HepG2 (cell line): Measurements from ENCODE around the gene SNX15. TPM values are rescaled to one million over a fixed set of nuclear protein-coding genes. Genes with fewer than 3 reads are reported as not detected.

Source experiments
- ATF4 ChIP-seq, 2 experiments: fragments of 450-650 bp in 1 of 2; sonication (generic) in 1 of 2; formaldehyde crosslinking; IDR thresholded peaks; 2 replicates each; pipeline versions ENCODE4 v1.5.0 to v1.8.0; 2020 to 2022; ENCODE audit warnings: mild to moderate bottlenecking in 1 of 2, missing genetic modification reagents in 1 of 2
- ATF7 ChIP-seq, 2 experiments: fragments of 450-650 bp in 1 of 2; sonication (generic) in 1 of 2; formaldehyde crosslinking in 1 of 2; IDR thresholded peaks; 2 replicates each; pipeline versions ENCODE4 v1.4.0 to v1.6.1; 2016 to 2020; ENCODE audit warnings: antibody characterized with exemption in 1 of 2, mild to moderate bottlenecking in 1 of 2, missing genetic modification reagents in 1 of 2
- CBX2 ChIP-seq, 2 experiments: fragments of 200-600 bp in 1 of 2; sonication (generic); formaldehyde crosslinking in 1 of 2; IDR thresholded peaks; 2 replicates each; pipeline versions ENCODE4 v1.7.0 to v1.8.1; 2018 to 2022; ENCODE audit warnings: low read depth in 2 of 2, low read length in 1 of 2, mild to moderate bottlenecking in 1 of 2, missing genetic modification reagents in 1 of 2
- ELF4 ChIP-seq: sonication (generic); formaldehyde crosslinking; IDR thresholded peaks from 2 replicates; pipeline ENCODE4 v1.5.0; 2020; ENCODE audit warnings: missing genetic modification reagents, mild to moderate bottlenecking, moderate library complexity, borderline replicate concordance
- FOXJ3 ChIP-seq: sonication (generic); formaldehyde crosslinking; IDR thresholded peaks from 2 replicates; pipeline ENCODE4 v1.4.0; 2020; ENCODE audit warnings: missing genetic modification reagents, mild to moderate bottlenecking, borderline replicate concordance
- GABPA ChIP-seq, 2 experiments: IDR thresholded peaks; 2 replicates each; pipeline ENCODE4 v1.6.1; 2011 to 2016; ENCODE audit warnings: low read depth in 2 of 2, low read length in 1 of 2, missing biosample characterization in 1 of 2, missing genetic modification characterization in 1 of 2
- GATAD2A ChIP-seq: IDR thresholded peaks from 2 replicates; pipeline ENCODE4 v1.6.1; 2016
- HBP1 ChIP-seq: IDR thresholded peaks from 2 replicates; pipeline ENCODE4 v1.6.1; 2016; ENCODE audit warnings: low read depth, control low read depth
- JDP2 ChIP-seq: sonication (generic); formaldehyde crosslinking; IDR thresholded peaks from 2 replicates; pipeline ENCODE4 v1.8.1; 2022; ENCODE audit warnings: missing genetic modification reagents, borderline replicate concordance
- KDM6A ChIP-seq: IDR thresholded peaks from 2 replicates; pipeline ENCODE4 v1.6.1; 2016; ENCODE audit warnings: low read depth
- NFE2L1 ChIP-seq: sonication (generic); formaldehyde crosslinking; IDR thresholded peaks from 2 replicates; pipeline ENCODE4 v1.4.0; 2020; ENCODE audit warnings: missing genetic modification reagents, mild to moderate bottlenecking, borderline replicate concordance
- NFYB ChIP-seq: sonication (generic); formaldehyde crosslinking; IDR thresholded peaks from 2 replicates; pipeline ENCODE4 v1.4.0; 2020; ENCODE audit warnings: missing genetic modification reagents
- NR2F2 ChIP-seq: IDR thresholded peaks from 2 replicates; pipeline ENCODE4 v1.6.1; 2012; ENCODE audit warnings: low read depth, inconsistent platforms, borderline replicate concordance
- PCBP1 ChIP-seq: fragments of 200-400 bp; formaldehyde crosslinking; IDR thresholded peaks from 2 replicates; pipeline ENCODE4 v1.6.1; 2017; ENCODE audit warnings: mild to moderate bottlenecking, low read depth, low read length, borderline replicate concordance
- RFX1 ChIP-seq: fragments of 450-650 bp; IDR thresholded peaks from 2 replicates; pipeline ENCODE4 v1.6.1; 2017
- WIZ ChIP-seq: sonication (generic); formaldehyde crosslinking; IDR thresholded peaks from 2 replicates; pipeline ENCODE4 v1.5.1; 2020; ENCODE audit warnings: mild to moderate bottlenecking, missing genetic modification reagents
- ZBTB39 ChIP-seq: sonication (generic); formaldehyde crosslinking; IDR thresholded peaks from 2 replicates; pipeline ENCODE4 v1.5.0; 2020; ENCODE audit warnings: missing genetic modification reagents
- ZMYM3 ChIP-seq: sonication (generic); formaldehyde crosslinking; IDR thresholded peaks from 2 replicates; pipeline ENCODE4 v1.5.1; 2020; ENCODE audit warnings: mild to moderate bottlenecking, missing genetic modification reagents
- ZNF350 ChIP-seq: sonication (generic); formaldehyde crosslinking; IDR thresholded peaks from 2 replicates; pipeline ENCODE4 v1.4.0; 2020; ENCODE audit warnings: mild to moderate bottlenecking, low read depth, missing genetic modification reagents, borderline replicate concordance
- ZNF572 ChIP-seq: sonication (generic); formaldehyde crosslinking; IDR thresholded peaks from 2 replicates; pipeline ENCODE4 v1.5.1; 2020; ENCODE audit warnings: mild to moderate bottlenecking, missing genetic modification reagents
- polyA plus RNA-seq, 8 experiments: library from polyadenylated mRNA; depleted of rRNA in 3 of 8; stranded (reverse) in 7 of 8; unstranded in 1 of 8; fragments of >200 nt; fragmentation: Illumina TruSeq in 4 of 8; extraction: Trizol in 4 of 8; gene quantifications; 2 replicates each; pipeline versions ENCODE4 v1.2.1 to v1.2.3, GENCODE V29; 2011 to 2016; ENCODE audit warnings: low read depth in 4 of 8, missing spikeins in 1 of 8, mixed read lengths in 1 of 8; ENCODE audit not compliant: insufficient read depth in 1 of 8
- total RNA-seq, 5 experiments: library from RNA; depleted of rRNA; stranded (reverse); fragments of >200 nt; fragmentation: Illumina TruSeq; extraction: Trizol; gene quantifications; 2 replicates each; pipeline ENCODE4 v1.2.3, GENCODE V29; 2016; ENCODE audit warnings: low read depth in 1 of 5
- TF ChIP-seq, protein P1 (sequence below), 2 experiments: IDR thresholded peaks; 2 replicates each; pipeline ENCODE4 v1.6.1; 2011 to 2012; ENCODE audit warnings: low read length in 2 of 2, borderline replicate concordance in 1 of 2, low read depth in 1 of 2, mild to moderate bottlenecking in 1 of 2, moderate library complexity in 1 of 2

Gene SNX15
- total and polyA plus RNA-seq, 2 of the 13 experiments (the other 11 are each of a cell fraction or from before 2014, with no cell fraction given): 19.1 to 22.6 TPM

DNA sequence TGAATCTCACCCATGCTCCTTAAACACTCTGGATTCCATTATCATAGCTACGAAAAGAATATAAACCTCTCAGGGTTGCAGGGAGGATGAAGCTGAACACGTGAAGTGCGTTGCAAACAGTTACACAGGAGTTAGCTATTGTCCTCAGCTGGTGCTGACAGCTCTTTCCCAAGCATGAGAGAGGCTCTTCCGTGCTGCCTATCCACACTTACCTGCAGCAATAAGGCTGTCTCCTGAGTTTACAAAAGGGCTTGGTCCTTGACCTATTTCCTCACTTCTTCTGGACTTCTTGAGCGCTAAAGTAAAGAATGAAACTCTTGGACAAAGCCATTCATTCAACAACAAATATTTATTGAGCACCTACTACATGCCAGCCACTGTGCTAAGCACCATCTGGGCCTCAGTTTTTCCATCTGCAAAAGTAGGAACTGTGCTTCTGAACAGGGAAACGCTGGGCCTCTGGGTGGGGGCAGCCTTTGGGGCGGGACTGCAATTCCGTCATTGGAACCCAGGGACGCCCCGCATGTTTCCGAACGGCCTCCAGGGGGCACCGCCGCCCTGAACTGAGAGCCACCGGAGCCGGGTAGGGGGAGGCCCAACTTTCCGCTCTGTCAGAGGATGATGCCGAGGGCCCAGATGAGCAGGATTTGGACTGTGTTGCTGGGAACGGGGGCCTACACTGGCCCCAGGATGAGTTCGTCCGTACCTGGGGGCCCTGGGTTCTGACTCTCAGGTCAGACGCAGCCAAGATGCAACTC is 13.9 kb upstream of the SNX15 start (continued):
- TF ChIP-seq ZNF350 (CRISPR knock-in tag): peak; percentile 49; the same call in 1 of the 2 replicates
- no peak for TF ChIP-seq ATF7 (IDR thresholded peaks at IDR 0.05)
- peak; percentile 14; the same call in 1 of the 2 replicates for TF ChIP-seq ATF7 (CRISPR knock-in tag; IDR thresholded peaks at IDR 0.05)
- TF ChIP-seq FOXJ3 (CRISPR knock-in tag): no peak
- TF ChIP-seq NFYB: no peak
- TF ChIP-seq ZMYM3 (CRISPR knock-in tag): peak; percentile 85
- TF ChIP-seq NFE2L1 (CRISPR knock-in tag): no peak
- TF ChIP-seq PCBP1: no peak
- no peak for TF ChIP-seq GABPA (IDR thresholded peaks at IDR 0.05; ENCODE audit: low read depth, low read length)
- TF ChIP-seq GABPA (CRISPR knock-in tag; IDR thresholded peaks at IDR 0.05; ENCODE audit: low read depth): no peak; the same call in 1 of the 2 replicates
- peak; percentile 40; the same call in 1 of the 2 replicates for TF ChIP-seq GATAD2A (CRISPR knock-in tag)
- no peak for TF ChIP-seq ELF4 (CRISPR knock-in tag)
- TF ChIP-seq JDP2: no peak
- TF ChIP-seq WIZ: no peak
- peak; percentile 72; the same call in 1 of the 2 replicates for TF ChIP-seq HBP1 (CRISPR knock-in tag)
- no peak for TF ChIP-seq ATF4 (CRISPR knock-in tag; IDR thresholded peaks at IDR 0.05)
- TF ChIP-seq ZNF572 (CRISPR knock-in tag): no peak
- TF ChIP-seq, protein P1, sequence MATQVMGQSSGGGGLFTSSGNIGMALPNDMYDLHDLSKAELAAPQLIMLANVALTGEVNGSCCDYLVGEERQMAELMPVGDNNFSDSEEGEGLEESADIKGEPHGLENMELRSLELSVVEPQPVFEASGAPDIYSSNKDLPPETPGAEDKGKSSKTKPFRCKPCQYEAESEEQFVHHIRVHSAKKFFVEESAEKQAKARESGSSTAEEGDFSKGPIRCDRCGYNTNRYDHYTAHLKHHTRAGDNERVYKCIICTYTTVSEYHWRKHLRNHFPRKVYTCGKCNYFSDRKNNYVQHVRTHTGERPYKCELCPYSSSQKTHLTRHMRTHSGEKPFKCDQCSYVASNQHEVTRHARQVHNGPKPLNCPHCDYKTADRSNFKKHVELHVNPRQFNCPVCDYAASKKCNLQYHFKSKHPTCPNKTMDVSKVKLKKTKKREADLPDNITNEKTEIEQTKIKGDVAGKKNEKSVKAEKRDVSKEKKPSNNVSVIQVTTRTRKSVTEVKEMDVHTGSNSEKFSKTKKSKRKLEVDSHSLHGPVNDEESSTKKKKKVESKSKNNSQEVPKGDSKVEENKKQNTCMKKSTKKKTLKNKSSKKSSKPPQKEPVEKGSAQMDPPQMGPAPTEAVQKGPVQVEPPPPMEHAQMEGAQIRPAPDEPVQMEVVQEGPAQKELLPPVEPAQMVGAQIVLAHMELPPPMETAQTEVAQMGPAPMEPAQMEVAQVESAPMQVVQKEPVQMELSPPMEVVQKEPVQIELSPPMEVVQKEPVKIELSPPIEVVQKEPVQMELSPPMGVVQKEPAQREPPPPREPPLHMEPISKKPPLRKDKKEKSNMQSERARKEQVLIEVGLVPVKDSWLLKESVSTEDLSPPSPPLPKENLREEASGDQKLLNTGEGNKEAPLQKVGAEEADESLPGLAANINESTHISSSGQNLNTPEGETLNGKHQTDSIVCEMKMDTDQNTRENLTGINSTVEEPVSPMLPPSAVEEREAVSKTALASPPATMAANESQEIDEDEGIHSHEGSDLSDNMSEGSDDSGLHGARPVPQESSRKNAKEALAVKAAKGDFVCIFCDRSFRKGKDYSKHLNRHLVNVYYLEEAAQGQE (IDR thresholded peaks at IDR 0.05; ENCODE audit: borderline replicate concordance in 1 of 2, low read depth in 1 of 2, low read length in 2 of 2): no peak
- no peak for TF ChIP-seq CBX2 (IDR thresholded peaks at IDR 0.05; ENCODE audit: low read depth, low read length)
- TF ChIP-seq CBX2 (CRISPR knock-in tag; IDR thresholded peaks at IDR 0.05; ENCODE audit: low read depth): no peak
- TF ChIP-seq RFX1: no peak
- no peak for TF ChIP-seq ZBTB39
- TF ChIP-seq KDM6A (CRISPR knock-in tag): no peak
- TF ChIP-seq NR2F2: 0 out of 2 replicates have a peak, but pooled peaks have one; percentile 37
